ENCODE results near the gene CDCA4.

GRCh38 chr14:105056303-105056831, 35.5 kb upstream of the CDCA4 start:
- TF ChIP-seq POLR2AphosphoS5 (IDR thresholded peaks at IDR 0.05; ENCODE audit: low read depth, low read length): no peak
- no peak for TF ChIP-seq REST (IDR thresholded peaks at IDR 0.05; ENCODE audit: insufficient read depth in 1 of 2, low read depth in 2 of 2, low read length in 2 of 2)
- no peak for TF ChIP-seq TAF1 (IDR thresholded peaks at IDR 0.05; ENCODE audit: borderline replicate concordance, insufficient read depth, low read length)
- TF ChIP-seq SIN3A (IDR thresholded peaks at IDR 0.05; ENCODE audit: borderline replicate concordance, insufficient read depth, low read length): no peak
- no peak for TF ChIP-seq FOXP2 (optimal IDR thresholded peaks at IDR 0.05; ENCODE audit: borderline replicate concordance, extremely low read depth, extremely low read length, insufficient read depth)
